DMS 273 treated with DMSO at 0.1 percent for 48 hours (cell line): ENCODE data around the gene LIPC.

Source experiments
- DNase-seq: peaks from one replicate; lab custom pipeline; 2025; lab: John Stamatoyannopoulos, UW

Gene LIPC

GRCh38 chr15:58431221-58432149 is at the start of gene LIPC:
TSS of gene LIPC (plus strand) at chr15:58431991. CDS start at chr15:58432033, 42 bp downstream.
- no peak for DNase-seq

GRCh38 chr15:58383876-58384275 is 47.9 kb upstream of the LIPC start:
- no peak for DNase-seq

GRCh38 chr15:58384667-58385066 is 47.1 kb upstream of the LIPC start:
- no peak for DNase-seq

- no peak for DNase-seq
Measured at GRCh38 chr15:58386081-58386480, 45.7 kb upstream of the LIPC start.

- no peak for DNase-seq
Measured at GRCh38 chr15:58386641-58387040, 45.1 kb upstream of the LIPC start.

- no peak for DNase-seq
Measured at GRCh38 chr15:58387130-58387529, 44.7 kb upstream of the LIPC start.

GRCh38 chr15:58388211-58388610 is 43.6 kb upstream of the LIPC start:
- no peak for DNase-seq

- DNase-seq, result no peak
Measured at GRCh38 chr15:58390118-58390517, 41.7 kb upstream of the LIPC start.

GRCh38 chr15:58390655-58391054 is 41.1 kb upstream of the LIPC start:
- DNase-seq, result no peak

- DNase-seq, result no peak
Measured at GRCh38 chr15:58391088-58391487, 40.7 kb upstream of the LIPC start.

- DNase-seq, result no peak
Measured at GRCh38 chr15:58392141-58392540, 39.6 kb upstream of the LIPC start.

GRCh38 chr15:58392611-58393161 is 39.1 kb upstream of the LIPC start:
- no peak for DNase-seq

- no peak for DNase-seq
Measured at GRCh38 chr15:58393241-58393662, 38.5 kb upstream of the LIPC start.

GRCh38 chr15:58396181-58396580 is 35.6 kb upstream of the LIPC start:
- DNase-seq, result no peak

- DNase-seq, result no peak
Measured at GRCh38 chr15:58398071-58398470, 33.7 kb upstream of the LIPC start.

GRCh38 chr15:58398643-58399042 is 33.1 kb upstream of the LIPC start:
- DNase-seq, result no peak

GRCh38 chr15:58399739-58400138 is 32.1 kb upstream of the LIPC start:
- DNase-seq, result no peak

- peak; percentile 88 for DNase-seq
Measured at GRCh38 chr15:58401276-58401675, 30.5 kb upstream of the LIPC start.

GRCh38 chr15:58401991-58402649 is 29.7 kb upstream of the LIPC start:
- peak; percentile 38 for DNase-seq

GRCh38 chr15:58403581-58403980 is 28.2 kb upstream of the LIPC start:
- DNase-seq, result peak; percentile 2

GRCh38 chr15:58404020-58404419 is 27.8 kb upstream of the LIPC start:
- no peak for DNase-seq

- DNase-seq, result no peak
Measured at GRCh38 chr15:58404722-58405121, 27.1 kb upstream of the LIPC start.

- DNase-seq, result no peak
Measured at GRCh38 chr15:58405865-58406264, 25.9 kb upstream of the LIPC start.
